Measurements from ENCODE around the gene FAM181A. TPM values are rescaled to one million over a fixed set of nuclear protein-coding genes. Genes with fewer than 3 reads are reported as not detected.

The FAM181A gene
- total and polyA plus RNA-seq, 9 of the 15 experiments (the other 6 are each of a cell fraction or from before 2014, with no cell fraction given) = not detected

GRCh38 chr14:93892923-93893558, 34.1 kb upstream of the FAM181A start (continued):
- no peak for TF ChIP-seq ZNF395 (CRISPR knock-in tag; IDR thresholded peaks at IDR 0.05)
- TF ChIP-seq HNRNPL (IDR thresholded peaks at IDR 0.05; ENCODE audit: low read depth, low read length) = no peak
- no peak for TF ChIP-seq TSC22D4 (tag; IDR thresholded peaks at IDR 0.05)
- TF ChIP-seq RAD21 (CRISPR knock-in tag; conservative IDR thresholded peaks at IDR 0.05 in 1 of 2, IDR thresholded peaks at IDR 0.05 in 1 of 2) = peak in 1 of 2 experiments; percentile 59; a peak in 3 of 4 replicates
- TF ChIP-seq GTF3C2 (IDR thresholded peaks at IDR 0.05; ENCODE audit: borderline replicate concordance, extremely low read depth, insufficient read length) = no peak
- TF ChIP-seq CTCF (IDR thresholded peaks at IDR 0.05 in 2 of 3, conservative IDR thresholded peaks at IDR 0.05 in 1 of 3; ENCODE audit: insufficient read depth in 2 of 3, low read depth in 1 of 3, low read length in 3 of 3) = peak; percentile 70 to 83 (median 74)
